ENCODE measurements around the gene IQCH.

DNA sequence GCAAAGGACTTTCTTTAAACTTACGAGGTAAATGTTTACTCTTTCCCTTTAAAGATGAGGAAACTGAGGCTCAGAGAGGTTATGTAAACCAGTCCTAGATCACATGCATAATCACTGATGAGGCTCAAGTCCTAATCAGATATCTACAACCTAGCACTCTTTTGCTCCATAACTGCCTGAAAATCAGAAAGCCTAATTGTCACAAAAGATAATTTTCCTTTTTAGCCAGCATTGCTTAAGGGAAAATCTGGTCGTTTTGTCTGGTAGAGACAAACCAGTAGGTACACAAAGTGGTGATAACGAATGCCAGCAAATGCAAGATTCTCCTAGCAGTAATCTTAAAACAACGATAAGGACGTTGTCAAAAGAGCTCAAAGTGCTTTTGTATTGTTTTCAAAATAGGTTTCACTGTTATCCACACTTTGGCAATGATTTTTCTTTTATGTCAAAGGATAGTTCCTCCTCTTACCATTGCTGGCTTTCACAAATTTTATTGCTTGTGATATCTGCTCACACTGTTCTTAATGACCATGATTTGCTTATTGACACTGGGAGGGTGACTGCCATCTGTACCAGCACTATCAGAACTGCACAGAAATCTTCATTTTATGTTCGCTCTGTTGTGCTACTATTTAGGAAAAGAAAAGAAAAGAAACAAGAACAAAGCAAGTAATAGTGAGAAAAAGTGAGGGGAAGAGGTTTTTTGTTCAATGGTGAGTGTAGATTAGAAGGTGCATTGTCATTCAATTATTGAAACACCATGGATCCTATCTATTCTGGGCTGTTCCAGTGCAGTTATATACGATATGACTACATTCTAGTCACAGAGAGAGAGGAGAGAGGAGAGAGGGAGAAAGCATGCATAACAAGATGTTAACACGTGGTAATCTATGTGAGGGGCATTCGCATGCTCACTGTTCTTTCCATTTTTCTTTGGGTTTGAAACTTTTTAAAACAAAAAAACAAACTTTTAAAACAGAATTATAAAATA lies 13.7 kb downstream of the IQCH start:
- TF ChIP-seq, protein P1, sequence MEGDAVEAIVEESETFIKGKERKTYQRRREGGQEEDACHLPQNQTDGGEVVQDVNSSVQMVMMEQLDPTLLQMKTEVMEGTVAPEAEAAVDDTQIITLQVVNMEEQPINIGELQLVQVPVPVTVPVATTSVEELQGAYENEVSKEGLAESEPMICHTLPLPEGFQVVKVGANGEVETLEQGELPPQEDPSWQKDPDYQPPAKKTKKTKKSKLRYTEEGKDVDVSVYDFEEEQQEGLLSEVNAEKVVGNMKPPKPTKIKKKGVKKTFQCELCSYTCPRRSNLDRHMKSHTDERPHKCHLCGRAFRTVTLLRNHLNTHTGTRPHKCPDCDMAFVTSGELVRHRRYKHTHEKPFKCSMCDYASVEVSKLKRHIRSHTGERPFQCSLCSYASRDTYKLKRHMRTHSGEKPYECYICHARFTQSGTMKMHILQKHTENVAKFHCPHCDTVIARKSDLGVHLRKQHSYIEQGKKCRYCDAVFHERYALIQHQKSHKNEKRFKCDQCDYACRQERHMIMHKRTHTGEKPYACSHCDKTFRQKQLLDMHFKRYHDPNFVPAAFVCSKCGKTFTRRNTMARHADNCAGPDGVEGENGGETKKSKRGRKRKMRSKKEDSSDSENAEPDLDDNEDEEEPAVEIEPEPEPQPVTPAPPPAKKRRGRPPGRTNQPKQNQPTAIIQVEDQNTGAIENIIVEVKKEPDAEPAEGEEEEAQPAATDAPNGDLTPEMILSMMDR (IDR thresholded peaks at IDR 0.05; ENCODE audit: low read length), result no peak
- TF ChIP-seq EZH2 (optimal IDR thresholded peaks at IDR 0.05; ENCODE audit: low read depth, low read length) (no peak), EZH2phosphoT487 (IDR thresholded peaks at IDR 0.05; ENCODE audit: low read length) (no peak)
